ENCODE results near the gene NRSN2.

Gene NRSN2, protein sequence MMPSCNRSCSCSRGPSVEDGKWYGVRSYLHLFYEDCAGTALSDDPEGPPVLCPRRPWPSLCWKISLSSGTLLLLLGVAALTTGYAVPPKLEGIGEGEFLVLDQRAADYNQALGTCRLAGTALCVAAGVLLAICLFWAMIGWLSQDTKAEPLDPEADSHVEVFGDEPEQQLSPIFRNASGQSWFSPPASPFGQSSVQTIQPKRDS

DNA sequence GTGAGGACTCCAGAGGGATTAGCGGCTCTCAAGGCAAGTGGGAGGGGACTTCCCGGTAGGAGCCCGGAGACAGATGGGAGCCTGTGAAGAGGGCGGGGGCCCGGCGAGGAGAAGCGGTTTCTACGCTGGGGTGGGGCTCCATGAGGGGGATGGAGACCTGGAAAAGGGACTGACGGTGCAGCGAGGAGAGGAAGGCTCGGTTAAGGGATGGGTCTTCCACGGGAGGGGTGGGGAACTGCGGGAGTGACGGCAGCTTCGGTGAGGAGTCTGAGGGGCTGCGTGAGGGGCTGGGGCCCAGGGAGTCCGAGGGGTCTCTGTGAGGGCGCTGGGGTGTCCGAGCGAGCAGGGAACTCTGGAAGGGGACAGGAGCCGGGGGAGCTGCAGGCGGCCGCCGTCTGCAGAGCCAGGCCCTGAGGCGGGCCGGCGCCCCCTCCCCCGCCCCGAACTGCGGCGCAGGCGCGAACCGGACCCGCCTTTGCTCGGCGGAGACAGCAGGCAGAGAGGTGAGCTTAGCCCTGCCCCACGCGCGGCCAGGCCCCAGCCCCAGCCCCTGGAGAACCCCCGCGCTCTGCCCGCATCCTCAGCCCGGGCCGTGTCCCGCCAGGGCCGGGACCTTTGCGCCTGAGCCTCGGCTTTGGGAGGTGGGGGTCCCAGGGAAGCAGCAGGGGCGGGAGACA, at the start of gene NRSN2:
TSS of gene NRSN2 (plus strand) at position 472 of the 677 bp plus-strand sequence. CDS start 2,533 bp downstream, outside the sequence.
- no peak for DNase-seq (ENCODE audit: low spot score)

DNA sequence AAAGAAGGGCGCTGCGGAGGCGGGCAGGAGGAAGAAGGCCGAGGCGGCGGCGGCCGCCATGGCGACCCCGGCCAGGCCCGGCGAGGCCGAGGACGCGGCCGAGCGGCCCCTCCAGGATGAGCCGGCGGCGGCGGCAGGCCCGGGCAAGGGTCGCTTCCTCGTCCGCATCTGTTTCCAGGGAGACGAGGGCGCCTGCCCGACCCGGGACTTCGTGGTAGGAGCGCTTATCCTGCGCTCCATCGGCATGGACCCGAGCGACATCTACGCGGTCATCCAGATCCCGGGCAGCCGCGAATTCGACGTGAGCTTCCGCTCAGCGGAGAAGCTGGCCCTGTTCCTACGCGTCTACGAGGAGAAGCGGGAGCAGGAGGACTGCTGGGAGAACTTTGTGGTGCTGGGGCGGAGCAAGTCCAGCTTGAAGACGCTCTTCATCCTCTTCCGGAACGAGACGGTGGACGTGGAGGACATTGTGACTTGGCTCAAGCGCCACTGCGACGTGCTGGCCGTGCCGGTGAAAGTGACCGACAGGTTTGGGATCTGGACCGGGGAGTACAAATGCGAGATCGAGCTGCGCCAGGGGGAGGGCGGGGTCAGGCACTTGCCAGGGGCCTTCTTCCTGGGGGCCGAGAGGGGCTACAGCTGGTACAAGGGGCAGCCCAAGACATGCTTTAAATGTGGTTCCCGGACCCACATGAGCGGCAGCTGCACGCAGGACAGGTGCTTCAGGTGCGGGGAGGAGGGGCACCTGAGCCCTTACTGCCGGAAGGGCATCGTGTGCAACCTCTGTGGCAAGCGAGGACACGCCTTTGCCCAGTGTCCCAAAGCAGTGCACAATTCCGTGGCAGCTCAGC, 48.8 kb upstream of the NRSN2 start:
- DNase-seq (ENCODE audit: low spot score) = peak; percentile 46

DNA sequence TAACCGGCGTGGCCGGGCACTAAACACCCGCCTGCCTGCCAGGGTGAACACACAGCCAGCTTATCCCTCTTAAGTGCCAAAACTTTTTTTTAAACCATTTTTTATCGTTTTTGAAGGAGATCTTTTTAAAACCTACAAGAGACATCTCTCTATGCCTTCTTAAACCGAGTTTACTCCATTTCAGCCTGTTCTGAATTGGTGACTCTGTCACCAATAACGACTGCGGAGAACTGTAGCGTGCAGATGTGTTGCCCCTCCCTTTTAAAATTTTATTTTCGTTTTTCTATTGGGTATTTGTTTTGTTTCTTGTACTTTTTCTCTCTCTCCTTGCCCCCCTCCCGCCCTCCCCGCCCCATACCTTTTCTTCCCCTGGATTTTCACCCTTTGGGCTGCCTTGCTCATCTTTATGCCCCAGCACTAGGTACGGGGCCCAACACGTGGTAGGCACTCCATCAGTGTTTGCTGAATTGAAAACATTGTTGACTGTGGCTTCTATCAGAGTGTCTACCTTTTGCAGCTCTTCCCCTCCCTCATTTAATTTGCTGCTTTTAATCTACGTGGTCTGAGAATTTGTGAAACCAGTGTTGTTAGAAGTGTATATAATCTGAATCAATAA, 48.0 kb upstream of the NRSN2 start:
- no peak for DNase-seq (ENCODE audit: low spot score)

DNA sequence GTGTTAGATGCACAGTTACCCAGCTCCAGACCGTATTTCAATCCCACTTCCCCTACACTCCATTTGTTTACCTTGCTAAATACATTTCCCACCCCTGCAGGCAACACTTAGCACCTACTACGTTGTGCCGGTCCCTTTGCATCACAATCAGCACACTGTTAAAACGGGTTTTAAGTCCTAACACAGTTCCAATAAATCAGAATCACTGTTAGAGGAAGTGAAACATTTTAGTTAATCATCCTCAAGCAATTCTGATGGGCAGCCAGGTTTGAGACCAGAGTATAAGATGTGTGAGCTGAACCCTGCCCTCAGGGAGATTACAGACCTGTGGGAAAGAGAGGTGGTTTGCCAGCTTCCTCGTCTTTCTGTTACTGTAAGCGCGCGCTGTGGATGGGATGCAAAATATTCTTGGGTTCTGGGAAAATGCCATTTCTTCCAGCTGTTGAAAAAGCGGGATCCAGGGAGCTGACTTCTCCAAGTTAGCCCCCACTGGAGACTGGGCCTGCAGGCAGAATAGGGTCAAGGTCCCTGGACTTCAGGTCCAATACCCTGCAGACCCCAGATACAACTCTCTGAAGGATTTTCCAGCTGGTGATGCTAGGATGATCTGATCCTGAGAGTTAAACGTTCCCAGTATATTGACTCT, 46.4 kb upstream of the NRSN2 start:
- peak; percentile 30 for DNase-seq (ENCODE audit: low spot score)

DNA sequence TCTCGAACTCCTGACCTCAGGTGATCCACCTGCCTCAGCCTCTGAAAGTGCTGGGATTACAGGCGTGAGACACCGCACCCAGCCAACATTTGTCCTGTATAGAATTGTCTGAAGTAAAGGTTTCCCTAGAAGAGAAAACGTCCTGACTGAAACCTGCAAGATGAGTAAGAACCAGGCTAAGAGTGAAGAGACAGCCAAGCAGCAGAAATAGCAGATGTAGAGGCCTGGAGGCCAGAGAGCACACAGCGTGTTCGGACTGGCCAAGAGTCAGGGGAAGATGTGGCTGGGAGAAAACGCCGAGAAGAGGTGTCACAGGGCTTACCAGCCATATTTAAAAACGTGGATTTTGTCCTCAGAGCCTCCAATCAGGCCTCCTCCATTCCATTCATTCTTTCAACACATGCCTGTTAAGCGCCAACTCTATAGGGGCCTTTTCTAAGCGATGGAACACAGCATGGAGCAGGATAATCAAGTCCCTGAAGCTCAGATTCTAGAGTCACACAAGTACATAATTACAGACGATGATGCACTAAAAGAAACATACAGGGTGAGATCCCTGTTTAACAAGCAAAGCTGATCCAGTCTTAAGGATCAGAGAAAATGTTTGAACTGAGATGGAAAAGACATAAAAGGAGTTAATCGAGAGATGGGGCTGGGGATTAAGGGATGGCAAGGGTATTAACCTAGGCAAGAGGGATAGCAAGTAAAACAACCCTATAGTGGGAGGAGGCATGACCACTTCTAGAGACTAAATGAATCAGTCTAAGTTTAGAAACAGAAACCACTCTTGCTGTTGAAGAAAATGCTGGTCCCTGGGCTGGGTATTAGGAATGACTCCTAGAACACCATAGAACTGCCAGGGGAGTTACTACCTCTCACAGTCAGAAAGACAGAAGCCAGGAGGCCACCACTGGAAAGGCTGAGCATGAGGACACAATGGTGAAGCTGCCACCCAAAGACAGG, 44.7 kb upstream of the NRSN2 start:
- no peak for DNase-seq (ENCODE audit: low spot score)

DNA sequence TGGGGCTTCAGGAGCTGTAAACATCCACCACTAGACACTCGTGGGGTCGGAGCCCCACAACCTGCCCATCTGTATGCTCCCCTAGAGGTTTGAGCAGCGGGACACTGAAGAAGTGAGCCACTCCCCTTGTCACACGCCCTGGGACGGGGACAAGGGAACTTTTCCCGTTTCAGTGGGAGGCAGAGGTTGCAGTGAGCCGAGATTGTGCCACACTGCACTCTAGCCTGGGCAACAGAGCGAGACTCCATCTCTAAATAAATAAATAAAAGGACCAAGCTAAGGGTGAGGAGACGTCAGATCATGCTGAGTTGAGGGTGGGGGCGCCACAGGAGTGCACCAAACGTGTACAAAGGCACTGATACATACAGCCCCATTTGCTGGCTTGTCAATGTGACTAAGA, 41.2 kb upstream of the NRSN2 start:
- DNase-seq (ENCODE audit: low spot score) = no peak

DNA sequence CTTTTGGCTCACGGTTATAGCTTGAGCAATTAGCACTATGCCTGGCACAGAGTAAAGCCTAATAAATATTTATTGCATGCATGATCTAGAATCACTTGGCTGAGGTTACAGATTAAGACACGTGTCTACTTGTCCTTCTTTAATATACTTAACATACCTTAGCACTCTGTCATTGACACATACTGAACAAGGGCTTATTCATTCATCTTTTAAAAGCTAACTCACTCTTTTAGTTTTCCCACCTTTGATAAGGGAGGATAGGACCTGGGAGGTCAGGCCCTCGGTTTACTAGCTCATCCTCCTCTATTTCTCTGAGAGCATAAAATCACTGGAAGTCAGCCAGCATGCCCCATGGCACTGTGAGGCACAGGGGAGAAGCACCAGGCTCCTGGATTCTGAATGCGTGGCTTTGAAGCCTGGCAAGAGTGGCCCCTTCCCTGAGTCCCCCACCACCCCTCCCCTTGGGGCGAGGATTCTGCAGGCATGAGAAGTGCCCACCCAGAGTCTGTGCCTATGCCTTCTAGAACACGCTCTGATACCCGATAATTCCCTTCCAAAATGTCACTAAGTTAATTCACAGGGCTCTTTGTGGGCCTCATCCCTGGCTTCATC, 38.4 kb upstream of the NRSN2 start:
- no peak for DNase-seq (ENCODE audit: low spot score)

DNA sequence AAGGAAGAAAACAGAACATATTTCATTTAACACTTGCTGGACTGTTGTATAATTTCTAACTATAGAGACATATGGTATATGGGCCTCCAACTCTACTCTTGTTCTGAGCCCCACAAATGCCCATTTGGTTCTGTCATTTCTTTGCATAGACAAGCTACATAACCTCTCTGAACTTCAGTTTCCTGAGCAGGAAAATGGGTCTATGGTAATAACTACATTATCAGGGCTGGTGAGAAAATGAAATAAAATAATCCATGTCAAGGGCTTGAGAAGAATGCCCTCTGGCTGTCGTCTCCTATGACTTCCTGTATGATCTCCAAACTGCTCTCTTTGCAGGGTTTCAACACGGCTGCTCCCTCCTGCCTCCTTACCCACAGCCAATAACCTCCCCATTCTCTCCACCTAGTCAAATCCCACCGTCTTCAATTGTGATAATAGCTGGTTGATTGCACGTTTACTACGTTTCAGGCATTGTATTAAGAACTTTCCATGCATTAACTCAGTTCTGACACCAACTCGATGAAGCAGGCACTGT, 37.5 kb upstream of the NRSN2 start:
- no peak for DNase-seq (ENCODE audit: low spot score)

DNA sequence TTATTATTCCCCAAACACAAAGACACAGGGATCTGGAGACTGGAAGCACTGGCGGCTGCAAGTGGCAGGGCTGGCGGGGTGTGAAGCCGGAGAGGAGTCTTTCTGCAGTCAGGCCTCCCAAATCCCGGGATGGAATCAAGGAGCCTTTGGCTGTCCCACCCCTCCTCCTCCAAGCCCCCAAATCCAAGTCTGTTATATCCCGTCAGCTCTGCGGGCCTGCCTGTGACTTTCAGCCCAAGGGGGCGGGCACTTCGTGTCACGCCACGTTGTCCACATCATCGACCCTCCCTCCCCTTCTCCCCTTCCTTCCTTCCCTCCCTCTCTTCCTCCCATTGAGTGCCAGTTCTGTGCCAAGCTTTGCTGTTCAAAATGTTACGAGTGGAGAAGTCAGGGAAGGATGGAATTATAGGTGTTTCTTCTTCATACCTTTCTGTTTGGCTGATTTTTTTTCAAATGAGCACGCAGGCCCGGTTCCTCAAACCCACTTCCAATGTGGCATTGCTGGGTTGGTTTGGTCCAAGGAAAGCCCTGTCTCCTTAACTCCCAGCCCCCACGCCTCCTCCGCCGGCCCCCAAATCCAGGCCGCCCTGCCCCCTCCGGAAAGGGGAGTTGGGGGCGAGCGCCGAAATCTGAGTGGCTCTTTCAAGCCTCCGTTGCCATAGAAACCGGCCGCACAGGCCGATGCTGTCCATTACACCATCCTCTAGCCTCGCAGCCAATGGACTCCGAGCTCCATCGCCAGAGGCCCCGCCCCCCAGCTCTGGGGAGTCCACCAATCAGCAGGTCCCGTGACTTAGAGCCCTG, 36.9 kb upstream of the NRSN2 start:
- peak; percentile 98 for DNase-seq (ENCODE audit: low spot score)

DNA sequence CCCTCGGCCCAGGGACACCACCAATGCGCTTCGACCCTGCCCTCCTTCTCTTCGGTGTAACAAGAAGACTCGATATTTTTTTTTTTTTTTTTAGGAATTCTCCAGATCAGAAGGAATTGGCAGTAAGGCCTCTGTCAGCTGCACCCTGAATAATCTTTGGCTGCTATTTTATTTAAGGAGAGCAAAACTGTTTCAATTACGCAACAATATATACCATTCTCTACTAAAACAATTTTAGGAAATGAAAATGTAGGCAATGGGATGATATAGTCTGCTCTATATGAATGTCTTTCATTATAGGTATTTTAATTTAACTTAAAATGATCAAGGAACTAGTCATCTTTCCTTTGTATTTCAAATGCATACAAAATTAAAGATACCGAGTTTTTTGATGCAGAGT, 36.3 kb upstream of the NRSN2 start:
- no peak for DNase-seq (ENCODE audit: low spot score)

DNA sequence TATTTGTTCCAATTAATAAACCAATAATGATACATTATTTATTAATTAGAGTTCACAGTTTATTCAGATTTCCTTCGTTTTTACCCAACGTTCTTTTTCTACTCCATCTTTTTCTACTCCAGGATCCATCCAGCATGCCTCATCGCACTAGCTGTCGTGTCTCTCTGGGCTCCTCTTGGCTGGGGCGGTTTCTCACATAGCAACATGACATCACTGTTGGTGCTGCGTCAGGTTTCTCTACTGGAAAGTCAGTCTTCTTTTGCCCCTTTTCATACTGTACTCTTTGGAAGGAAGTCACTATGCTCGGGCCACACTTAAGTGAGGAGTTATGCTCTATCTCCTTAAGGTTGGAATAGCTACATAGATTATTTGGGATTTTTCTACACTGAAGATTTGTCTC, 35.3 kb upstream of the NRSN2 start:
- no peak for DNase-seq (ENCODE audit: low spot score)

DNA sequence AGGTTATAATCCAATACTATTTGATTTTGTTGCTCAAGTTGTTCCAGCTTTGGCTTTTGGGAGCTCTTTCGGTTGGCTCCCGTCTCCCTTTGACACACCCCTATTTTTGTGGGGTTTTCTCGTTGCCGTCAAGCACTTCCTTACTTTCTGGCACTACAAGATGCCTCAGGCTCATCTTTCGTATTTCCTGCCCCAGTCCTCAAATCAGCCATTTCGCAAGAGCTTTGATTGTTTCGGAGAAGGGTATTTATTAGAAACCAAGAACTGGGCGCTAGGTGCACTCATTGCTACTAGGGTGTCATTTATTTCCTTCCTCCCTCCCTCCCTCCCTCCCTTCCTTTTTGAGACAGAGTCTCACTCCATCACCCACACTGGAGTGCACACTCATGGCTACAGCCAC, 34.8 kb upstream of the NRSN2 start:
- no peak for DNase-seq (ENCODE audit: low spot score)

DNA sequence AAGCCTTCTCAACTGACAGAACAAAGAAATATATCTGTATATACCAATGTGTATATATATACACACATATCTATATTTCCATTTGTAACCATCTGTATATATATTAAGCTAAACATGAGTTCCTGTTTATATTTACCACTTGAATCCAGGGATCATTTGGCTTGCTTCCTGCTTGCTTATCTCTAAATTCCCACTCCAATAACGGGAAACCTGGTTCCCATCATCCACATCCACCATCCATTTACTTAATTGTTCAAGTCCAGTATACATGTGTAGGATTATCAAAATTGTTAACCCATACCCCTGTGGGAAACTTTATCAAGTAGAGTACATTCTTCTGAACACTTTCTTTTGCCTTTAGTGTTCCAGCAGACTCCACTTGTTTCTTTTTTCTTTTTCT, 34.0 kb upstream of the NRSN2 start:
- DNase-seq (ENCODE audit: low spot score) = no peak

DNA sequence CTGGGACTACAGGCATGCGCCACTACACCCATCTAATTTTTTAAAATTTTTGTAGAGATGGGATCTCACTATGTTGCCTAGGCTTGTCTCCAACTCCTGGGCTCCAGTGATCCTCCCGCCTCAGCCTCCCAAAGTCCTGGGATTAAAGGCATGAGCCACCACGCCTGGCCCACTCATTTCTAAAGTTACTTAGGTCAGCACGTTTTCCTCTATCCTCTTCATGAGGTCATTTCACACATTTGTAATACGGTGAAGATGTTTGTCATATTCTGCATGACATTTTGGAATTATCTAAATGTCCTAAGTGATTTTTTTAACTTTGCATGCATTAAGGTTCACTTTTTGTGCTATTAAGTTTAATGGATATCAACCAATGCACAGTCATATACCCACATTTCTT, 33.5 kb upstream of the NRSN2 start:
- DNase-seq (ENCODE audit: low spot score) = no peak

DNA sequence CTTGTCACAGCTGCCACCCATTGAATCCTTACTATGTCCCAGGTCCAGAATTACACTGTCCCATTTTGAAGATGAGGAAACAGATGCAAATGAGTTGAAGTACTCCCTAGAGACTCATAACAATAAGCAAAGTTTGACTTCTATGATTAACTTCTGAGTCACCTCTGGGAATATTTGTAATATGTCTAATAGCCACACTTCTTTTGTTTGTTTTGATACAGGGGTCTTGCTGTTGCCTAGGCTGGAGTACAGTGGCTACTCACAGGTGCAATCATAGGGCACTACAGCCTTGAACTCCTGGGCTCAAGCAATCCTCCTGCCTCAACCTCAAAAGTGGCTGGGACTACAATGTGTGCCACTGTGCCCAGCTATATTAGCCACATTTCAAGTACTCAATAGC, 33.0 kb upstream of the NRSN2 start:
- DNase-seq (ENCODE audit: low spot score) = no peak

DNA sequence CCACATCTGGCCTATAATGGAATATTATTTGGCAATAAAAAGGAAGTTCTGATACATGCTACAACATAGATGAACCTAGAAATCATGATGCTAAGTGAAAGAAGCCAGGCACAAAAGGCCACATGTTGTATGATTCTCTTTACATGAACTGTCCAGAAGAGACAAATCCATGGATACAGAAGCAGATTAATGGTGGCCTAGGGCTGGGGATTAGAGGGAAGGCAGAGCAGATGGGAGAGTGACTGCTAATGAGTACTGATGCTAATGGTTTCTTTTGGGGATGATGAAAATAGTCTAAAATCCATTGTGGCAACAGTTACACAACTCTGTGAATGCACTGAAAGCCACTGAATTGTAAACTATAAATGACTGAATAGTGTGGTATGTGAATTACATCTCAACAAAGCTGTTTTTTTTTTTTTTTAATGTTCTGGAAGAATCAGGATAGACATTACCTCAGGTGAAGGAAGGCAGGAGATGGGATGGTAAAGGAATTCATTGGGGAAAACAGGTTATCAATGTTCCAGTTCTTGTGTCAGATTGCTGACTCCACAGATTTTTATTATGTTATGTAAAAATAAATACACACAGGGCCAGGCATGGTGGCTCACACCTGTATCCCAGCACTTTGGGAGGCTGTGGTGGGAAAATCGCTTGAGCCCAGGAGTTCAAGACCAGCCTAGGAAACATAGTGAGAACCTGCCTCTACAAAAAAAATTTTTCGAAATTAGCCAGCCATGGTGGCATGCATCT, 30.4 kb upstream of the NRSN2 start:
- no peak for DNase-seq (ENCODE audit: low spot score)

DNA sequence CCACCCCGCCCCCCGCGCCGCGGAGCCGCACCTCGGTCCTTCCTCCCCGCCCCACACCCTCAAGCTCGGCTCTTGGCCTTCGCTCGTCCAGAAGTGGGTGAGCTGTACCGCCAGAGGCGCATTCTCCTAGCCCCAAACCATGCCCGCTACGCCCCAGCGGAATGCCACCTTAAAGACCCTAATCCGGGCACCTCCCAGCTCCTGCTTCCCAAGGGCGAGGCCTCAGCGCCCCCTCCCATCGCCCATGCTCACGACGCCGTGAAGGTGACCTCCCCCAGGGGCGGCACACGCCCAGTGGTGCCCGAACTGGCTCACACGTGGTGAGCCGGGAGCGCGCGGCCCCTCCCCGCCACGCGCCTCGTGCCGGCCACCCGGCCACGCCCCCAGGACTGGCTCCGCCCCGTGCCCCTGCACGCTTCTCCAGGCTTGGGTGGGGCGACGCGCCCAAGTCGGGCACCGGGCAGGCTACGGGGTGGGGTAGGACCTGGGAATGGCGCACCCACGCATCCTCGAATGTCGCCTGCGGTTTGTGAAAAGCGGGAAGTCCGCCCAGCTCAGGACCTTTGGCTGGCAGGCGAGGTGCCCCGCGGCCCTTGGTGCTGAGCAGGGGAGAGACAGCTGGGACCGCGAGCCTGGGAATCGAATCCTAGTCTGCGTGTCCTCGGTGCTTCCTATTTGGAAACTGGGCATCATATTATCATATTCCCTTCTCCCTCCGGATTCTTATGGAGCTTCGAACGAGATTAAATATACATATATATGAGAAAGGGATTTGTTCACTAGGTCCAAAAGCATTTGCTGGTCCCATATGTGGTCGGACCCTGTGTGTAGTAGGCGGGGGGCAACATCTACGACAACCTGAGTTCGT, 22.5 kb upstream of the NRSN2 start:
- peak; percentile 94 for DNase-seq (ENCODE audit: low spot score)
